ENCODE measurements around the gene CNDP1.

The CNDP1 gene

GRCh38 chr18:74632351-74632679 is 98.0 kb downstream of the CNDP1 start:
- no peak for DNase-seq

GRCh38 chr18:74632856-74633255 is 98.6 kb downstream of the CNDP1 start:
- no peak for DNase-seq

- DNase-seq, result no peak
Measured at GRCh38 chr18:74633652-74634352, 99.5 kb downstream of the CNDP1 start.

GRCh38 chr18:74635224-74635975 is 101.1 kb downstream of the CNDP1 start:
- peak; percentile 65 for DNase-seq
